Stomach smooth muscle (tissue), 2 donors: ENCODE results near the gene FES.
A peak's percentile ranks its signal among the peaks of the same experiment; 100 is the strongest.

Experiments used
- H3K27ac ChIP-seq: one replicate; pipeline ENCODE4 v1.7.0; 2013; ENCODE audit warnings: mild to moderate bottlenecking, low read length, inconsistent platforms
- H3K27me3 ChIP-seq, 2 donors: one replicate each; pipeline ENCODE4 v1.7.0; 2013; ENCODE audit warnings: low read length in 2 of 2; ENCODE audit not compliant: insufficient read depth in 2 of 2, control insufficient read depth in 1 of 2
- H3K36me3 ChIP-seq, 2 donors: one replicate each; pipeline ENCODE4 v1.7.0; 2013; ENCODE audit warnings: low read length in 2 of 2; ENCODE audit not compliant: control insufficient read depth in 2 of 2, insufficient read depth in 2 of 2
- H3K4me1 ChIP-seq: one replicate; pipeline ENCODE4 v1.7.0; 2013; ENCODE audit warnings: low read length; ENCODE audit not compliant: control insufficient read depth, insufficient read depth
- H3K4me3 ChIP-seq, 2 donors: one replicate each; pipeline ENCODE4 v1.7.0; 2013; ENCODE audit warnings: low read length in 2 of 2
- H3K9ac ChIP-seq, 2 donors: one replicate each; pipeline ENCODE4 v1.7.0; 2013; ENCODE audit warnings: low read length in 2 of 2, mild to moderate bottlenecking in 1 of 2
- H3K9me3 ChIP-seq, 2 donors: one replicate each; pipeline ENCODE4 v1.7.0; 2013; ENCODE audit warnings: low read length in 2 of 2; ENCODE audit not compliant: control insufficient read depth in 2 of 2
- donor health status: healthy.
- donor health status: Pancreatic carcinoma.

The FES gene

GRCh38 chr15:90933301-90933700, 49.0 kb downstream of the FES start:
- Histone ChIP-seq H3K4me1 (peaks cover 50% of the 10 kb centered on the region), H3K36me3 (peaks cover 0 to 3% of the 10 kb centered on the region in 2 donors), H3K9me3 (no peaks in the 10 kb centered on the region), H3K9ac (no peak overlapping the region), H3K27me3 (no peaks in the 10 kb centered on the region), H3K4me3 (no peak overlapping the region), H3K27ac (no peak overlapping the region)

GRCh38 chr15:90934256-90934948, 50.1 kb downstream of the FES start:
- Histone ChIP-seq H3K9ac (peak overlapping the region; percentile 69 to 86), H3K9me3 (no peaks in the 10 kb centered on the region), H3K4me3 (peak overlapping the region; percentile 65 to 85), H3K4me1 (peaks cover 50% of the 10 kb centered on the region), H3K27ac (peak overlapping the region; percentile 55), H3K36me3 (peaks cover 3 to 7% of the 10 kb centered on the region in 2 donors), H3K27me3 (no peaks in the 10 kb centered on the region)

GRCh38 chr15:90934949-90935751, 50.8 kb downstream of the FES start, which contains the start of gene UNC45A:
Gene UNC45A (plus strand): TSS chr15:90935285. CDS start chr15:90935325, 40 bp downstream.
- peaks cover 50% of the 10 kb centered on the region for H3K4me1 ChIP-seq
- H3K9ac ChIP-seq: peak within 1 kb of the TSS; percentile 79 to 86
- peak within 1 kb of the TSS; percentile 65 to 85 for H3K4me3 ChIP-seq
- H3K27me3 ChIP-seq: no peaks in the 10 kb centered on the region
- H3K27ac ChIP-seq: peak within 1 kb of the TSS; percentile 55
- H3K36me3 ChIP-seq: peaks cover 11 to 14% of the 10 kb centered on the region in 2 donors
- no peaks in the 10 kb centered on the region for H3K9me3 ChIP-seq

- Histone ChIP-seq H3K4me3 (no peak overlapping the region), H3K27ac (no peak overlapping the region), H3K9ac (peak overlapping the region in 1 of 2 donors; percentile 45)
These were observed 52.5 kb downstream of the FES start for GRCh38 chr15:90936823-90937222.

GRCh38 chr15:90938261-90938660, 54.0 kb downstream of the FES start:
- Histone ChIP-seq H3K4me1 (peaks cover 26% of the 10 kb centered on the region), H3K9ac (no peak overlapping the region), H3K27ac (no peak overlapping the region), H3K4me3 (no peak overlapping the region), H3K27me3 (no peaks in the 10 kb centered on the region), H3K9me3 (no peaks in the 10 kb centered on the region), H3K36me3 (peaks cover 36 to 37% of the 10 kb centered on the region in 2 donors)

More at GRCh38 chr15:90936823-90937222, 52.5 kb downstream of the FES start:
- H3K9me3 ChIP-seq: no peaks in the 10 kb centered on the region
- no peaks in the 10 kb centered on the region for H3K27me3 ChIP-seq
- peaks cover 36% of the 10 kb centered on the region for H3K4me1 ChIP-seq
- H3K36me3 ChIP-seq: peaks cover 23 to 25% of the 10 kb centered on the region in 2 donors

- H3K27me3 ChIP-seq: no peaks in the 10 kb centered on the region
- peaks cover 15% of the 10 kb centered on the region for H3K4me1 ChIP-seq
- H3K36me3 ChIP-seq: peaks cover 46 to 49% of the 10 kb centered on the region in 2 donors
- H3K9ac ChIP-seq: no peak overlapping the region
- no peak overlapping the region for H3K27ac ChIP-seq
- no peak overlapping the region for H3K4me3 ChIP-seq
- H3K9me3 ChIP-seq: no peaks in the 10 kb centered on the region
These were observed 55.5 kb downstream of the FES start for GRCh38 chr15:90939756-90940155.

- Histone ChIP-seq H3K4me3 (no peak overlapping the region), H3K36me3 (peaks cover 49 to 52% of the 10 kb centered on the region in 2 donors), H3K27ac (no peak overlapping the region), H3K9ac (no peak overlapping the region), H3K4me1 (peaks cover 5% of the 10 kb centered on the region), H3K27me3 (no peaks in the 10 kb centered on the region), H3K9me3 (no peaks in the 10 kb centered on the region)
These were observed 56.7 kb downstream of the FES start for GRCh38 chr15:90941038-90941437.

GRCh38 chr15:90942354-90943120, 58.2 kb downstream of the FES start:
- Histone ChIP-seq H3K4me1 (no peaks in the 10 kb centered on the region), H3K4me3 (no peak overlapping the region), H3K9me3 (no peaks in the 10 kb centered on the region), H3K27me3 (no peaks in the 10 kb centered on the region), H3K36me3 (peaks cover 56 to 58% of the 10 kb centered on the region in 2 donors), H3K9ac (no peak overlapping the region), H3K27ac (no peak overlapping the region)

- no peaks in the 10 kb centered on the region for H3K27me3 ChIP-seq
- no peak overlapping the region for H3K9ac ChIP-seq
- H3K36me3 ChIP-seq: peaks cover 60 to 67% of the 10 kb centered on the region in 2 donors
- no peak overlapping the region for H3K4me3 ChIP-seq
- H3K4me1 ChIP-seq: no peaks in the 10 kb centered on the region
- H3K9me3 ChIP-seq: no peaks in the 10 kb centered on the region
- H3K27ac ChIP-seq: no peak overlapping the region
These were observed 60.8 kb downstream of the FES start for GRCh38 chr15:90945091-90945490.
